B cell (primary cell): Measurements from ENCODE around the gene MNAT1. TPM values are rescaled to one million over a fixed set of nuclear protein-coding genes. Genes with fewer than 3 reads are reported as not detected.

Source experiments
- ATAC-seq: fragments of 200-7000 bp; cut with Tn5 transposase; one replicate; pipeline ENCODE4 v1.10.0; 2021; ENCODE audit warnings: low read depth, mild to moderate bottlenecking, moderate number of reproducible peaks, moderate library complexity
- CTCF ChIA-PET: fragments of 350-600 bp; sonication (Branson Sonifier 250); formaldehyde crosslinking; loops from one replicate; lab custom pipeline; 2021; ENCODE audit warnings: antibody characterized with exemption, inconsistent platforms; lab: Charles Lee
- POLR2A ChIA-PET: fragments of 350-600 bp; sonication (Branson Sonifier 250); formaldehyde crosslinking; loops from one replicate; lab custom pipeline; 2021; ENCODE audit warnings: antibody characterized with exemption; lab: Charles Lee
- DNase-seq: peaks from one replicate; pipeline ENCODE4 v3.0.0; 2013
- H2AFZ ChIP-seq: 2 replicates; pipeline ENCODE4 v1.6.1; 2012; ENCODE audit warnings: mild to moderate bottlenecking, low read depth, low read length; ENCODE audit not compliant: insufficient read depth, poor library complexity, severe bottlenecking
- H3K27ac ChIP-seq, 2 donors: 1 replicate in 1 of 2; 2 replicates in 1 of 2; pipeline ENCODE4 v1.5.1; 2012 to 2013; ENCODE audit warnings: low read length in 2 of 2, mild to moderate bottlenecking in 2 of 2, moderate library complexity in 1 of 2
- H3K27me3 ChIP-seq, 4 experiments: fragments of 200-600 bp in 1 of 4; sonication (generic) in 1 of 4; replicated peaks in 1 of 4; 1 replicate in 2 of 4; 2 replicates in 2 of 4; pipeline versions ENCODE4 v1.6.1 to v1.7.0; 2013 to 2016; ENCODE audit warnings: low read length in 3 of 4, mild to moderate bottlenecking in 2 of 4, mixed read lengths in 1 of 4, moderate library complexity in 1 of 4; ENCODE audit not compliant: insufficient read depth in 4 of 4, control insufficient read depth in 3 of 4; ENCODE audit errors: control extremely low read depth in 1 of 4
- H3K36me3 ChIP-seq, 2 experiments: replicated peaks in 1 of 2; 1 replicate in 1 of 2; 2 replicates in 1 of 2; pipeline versions ENCODE4 v1.6.1 to v1.7.1; 2013; ENCODE audit warnings: low read length in 1 of 2; ENCODE audit not compliant: insufficient read depth in 2 of 2, control insufficient read depth in 1 of 2; ENCODE audit errors: control extremely low read depth in 1 of 2, extremely low read depth in 1 of 2
- H3K4me1 ChIP-seq, 2 donors: fragments of 200-600 bp in 1 of 2; sonication (generic) in 1 of 2; 1 replicate in 1 of 2; 2 replicates in 1 of 2; pipeline versions ENCODE4 v1.5.1 to v1.6.1; 2013 to 2017; ENCODE audit warnings: low read length in 2 of 2; ENCODE audit not compliant: control insufficient read depth in 2 of 2, insufficient read depth in 2 of 2
- H3K4me2 ChIP-seq: replicated peaks from 2 replicates; pipeline ENCODE3; 2012; ENCODE audit warnings: mild to moderate bottlenecking, low read depth, low read length; ENCODE audit not compliant: poor library complexity, severe bottlenecking
- H3K4me3 ChIP-seq, 5 experiments: fragments of 200-600 bp in 1 of 5; sonication (generic) in 1 of 5; 1 replicate in 3 of 5; 2 replicates in 2 of 5; pipeline versions ENCODE4 v1.5.1 to v1.7.0; 2011 to 2016; ENCODE audit warnings: low read length in 4 of 5, mild to moderate bottlenecking in 4 of 5, low read depth in 2 of 5, control low read depth in 1 of 5, moderate library complexity in 1 of 5; ENCODE audit not compliant: insufficient read depth in 1 of 5; ENCODE audit errors: control extremely low read depth in 1 of 5, extremely low read depth in 1 of 5
- H3K79me2 ChIP-seq: fragments of 200-600 bp; sonication (generic); one replicate; pipeline ENCODE4 v1.6.0; 2016; ENCODE audit warnings: low read length; ENCODE audit not compliant: control insufficient read depth, insufficient read depth
- H3K9ac ChIP-seq: fragments of 200-600 bp; sonication (generic); 2 replicates; pipeline ENCODE4 v1.6.1; 2017; ENCODE audit warnings: mild to moderate bottlenecking, low read length, moderate library complexity
- H3K9me3 ChIP-seq, 3 donors: one replicate each; pipeline versions ENCODE4 v1.6.1 to v1.7.1; 2013; ENCODE audit warnings: low read length in 2 of 3; ENCODE audit not compliant: control insufficient read depth in 2 of 3, insufficient read depth in 1 of 3; ENCODE audit errors: control extremely low read depth in 1 of 3
- H4K20me1 ChIP-seq: 2 replicates; pipeline ENCODE4 v1.6.0; 2012; ENCODE audit warnings: mild to moderate bottlenecking, low read length; ENCODE audit not compliant: insufficient read depth, control insufficient read depth, poor library complexity, severe bottlenecking
- H3K27ac Mint-ChIP-seq: one replicate; pipeline ENCODE4 v1.8.0; 2021; ENCODE audit warnings: mixed read lengths
- H3K27me3 Mint-ChIP-seq: one replicate; pipeline ENCODE4 v1.8.0; 2021; ENCODE audit warnings: mixed read lengths
- H3K4me1 Mint-ChIP-seq: one replicate; pipeline ENCODE4 v1.8.0; 2021; ENCODE audit warnings: mixed read lengths
- H3K4me3 Mint-ChIP-seq: one replicate; pipeline ENCODE4 v1.8.0; 2021; ENCODE audit warnings: mixed read lengths
- H3K9me3 Mint-ChIP-seq: one replicate; pipeline ENCODE4 v1.8.0; 2022; ENCODE audit warnings: mixed read lengths; ENCODE audit not compliant: insufficient read depth
- EZH2 ChIP-seq: IDR thresholded peaks from 2 replicates; pipeline ENCODE4 v1.6.1; 2012; ENCODE audit warnings: borderline replicate concordance, low read depth, mild to moderate bottlenecking, moderate library complexity, low read length; ENCODE audit not compliant: insufficient read depth, poor library complexity, severe bottlenecking
- whole genome bisulfite sequencing: methylation state at CpG from one replicate; pipeline ENCODE4 v1.1.5; 2013; ENCODE audit warnings: missing lambda C conversion rate; ENCODE audit not compliant: insufficient coverage; 5-methylcytosine and 5-hydroxymethylcytosine counted together
- intact Hi-C: fragments of 100-400 bp; cut with micrococcal nuclease; formaldehyde crosslinking; loops from one replicate; pipeline ENCODE4 v1.10.0; 2022
- polyA plus RNA-seq: library from polyadenylated mRNA; depleted of rRNA; stranded (reverse); fragments of >200 nt; gene quantifications from 2 replicates; pipeline ENCODE4 v1.2.3, GENCODE V29; 2012
- total RNA-seq, 2 donors: library from RNA; stranded (reverse); fragments of 120-200 nt in 1 of 2; gene quantifications; 1 replicate in 1 of 2; 2 replicates in 1 of 2; pipeline versions ENCODE4 v1.2.3 to v1.2.4, GENCODE V29; 2013 to 2022
- TF ChIP-seq, protein P1 (sequence below): fragments of 200-600 bp; IDR thresholded peaks from one replicate; pipeline ENCODE4 v1.8.0; 2022; ENCODE audit warnings: antibody characterized with exemption, mild to moderate bottlenecking

The MNAT1 gene
- total and polyA plus RNA-seq, 2 donors (not counting 1 experiment from before 2014, with no cell fraction given), result 15.2 to 28.2 TPM

- no peaks in the 10 kb centered on the region for H3K27me3 Mint-ChIP-seq
- Histone ChIP-seq H3K4me1 (no peaks in the 10 kb centered on the region), H2AFZ (no peak overlapping the region), H3K36me3 (peaks cover 0 to 4% of the 10 kb centered on the region in 2 experiments), H3K4me3 (no peak overlapping the region), H3K27ac (no peak overlapping the region), H3K4me2 (no peak overlapping the region), H3K9me3 (peaks cover 0 to 3% (median 0%) of the 10 kb centered on the region in 3 donors), H3K79me2 (peaks cover 4% of the 10 kb centered on the region), H4K20me1 (peaks cover 4% of the 10 kb centered on the region), H3K27me3 (no peaks in the 10 kb centered on the region), H3K9ac (no peak overlapping the region)
- no peak for ATAC-seq
- TF ChIP-seq, protein P1, sequence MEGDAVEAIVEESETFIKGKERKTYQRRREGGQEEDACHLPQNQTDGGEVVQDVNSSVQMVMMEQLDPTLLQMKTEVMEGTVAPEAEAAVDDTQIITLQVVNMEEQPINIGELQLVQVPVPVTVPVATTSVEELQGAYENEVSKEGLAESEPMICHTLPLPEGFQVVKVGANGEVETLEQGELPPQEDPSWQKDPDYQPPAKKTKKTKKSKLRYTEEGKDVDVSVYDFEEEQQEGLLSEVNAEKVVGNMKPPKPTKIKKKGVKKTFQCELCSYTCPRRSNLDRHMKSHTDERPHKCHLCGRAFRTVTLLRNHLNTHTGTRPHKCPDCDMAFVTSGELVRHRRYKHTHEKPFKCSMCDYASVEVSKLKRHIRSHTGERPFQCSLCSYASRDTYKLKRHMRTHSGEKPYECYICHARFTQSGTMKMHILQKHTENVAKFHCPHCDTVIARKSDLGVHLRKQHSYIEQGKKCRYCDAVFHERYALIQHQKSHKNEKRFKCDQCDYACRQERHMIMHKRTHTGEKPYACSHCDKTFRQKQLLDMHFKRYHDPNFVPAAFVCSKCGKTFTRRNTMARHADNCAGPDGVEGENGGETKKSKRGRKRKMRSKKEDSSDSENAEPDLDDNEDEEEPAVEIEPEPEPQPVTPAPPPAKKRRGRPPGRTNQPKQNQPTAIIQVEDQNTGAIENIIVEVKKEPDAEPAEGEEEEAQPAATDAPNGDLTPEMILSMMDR, result no peak
- no peak for TF ChIP-seq EZH2
- H3K4me1 Mint-ChIP-seq, result peaks cover 5% of the 10 kb centered on the region
- no peak for DNase-seq
- CTCF ChIA-PET, result no interaction called here
- no peak overlapping the region for H3K4me3 Mint-ChIP-seq
- intact Hi-C loops, result no loop called here
- no peaks in the 10 kb centered on the region for H3K9me3 Mint-ChIP-seq
- H3K27ac Mint-ChIP-seq, result no peak overlapping the region
- WGBS, result no CpG with 5 or more reads among the region's 3 CpGs
- POLR2A ChIA-PET, result no interaction called here
Observed at GRCh38 chr14:60786905-60787304, 52.3 kb downstream of the MNAT1 start.

DNA sequence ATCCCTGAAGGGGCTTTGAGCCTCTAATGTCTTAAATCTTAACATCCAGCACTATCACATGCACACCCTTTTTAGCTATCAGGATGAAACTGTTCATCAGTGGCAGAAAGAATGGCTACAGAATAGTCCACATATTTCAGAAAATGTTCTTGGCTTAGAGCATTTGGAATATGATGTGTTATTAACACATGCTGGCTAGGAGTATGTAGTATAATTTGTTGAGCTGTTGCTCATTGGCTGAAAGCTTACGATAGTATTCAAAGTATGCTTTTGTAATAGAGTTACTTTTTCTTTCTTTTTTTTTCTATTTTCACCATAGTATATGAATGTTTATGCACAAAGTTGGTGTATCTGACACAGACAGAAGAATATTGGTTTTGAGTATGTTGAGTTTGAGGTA, 55.1 kb downstream of the MNAT1 start:
- no peak for DNase-seq
- Histone ChIP-seq H2AFZ (no peak overlapping the region), H3K4me3 (no peak overlapping the region), H3K27me3 (no peaks in the 10 kb centered on the region), H3K4me1 (no peaks in the 10 kb centered on the region), H3K36me3 (peaks cover 0 to 4% of the 10 kb centered on the region in 2 experiments), H3K4me2 (no peak overlapping the region), H3K27ac (no peak overlapping the region), H3K79me2 (peaks cover 7% of the 10 kb centered on the region), H4K20me1 (peaks cover 4% of the 10 kb centered on the region), H3K9ac (no peak overlapping the region), H3K9me3 (peaks cover 0 to 10% (median 2%) of the 10 kb centered on the region in 3 donors)
- Mint-ChIP-seq H3K27me3 (no peaks in the 10 kb centered on the region), H3K4me1 (peaks cover 5% of the 10 kb centered on the region), H3K9me3 (no peaks in the 10 kb centered on the region), H3K4me3 (no peak overlapping the region), H3K27ac (no peak overlapping the region)
- intact Hi-C loops, result no loop called here
- CTCF ChIA-PET, result no interaction called here
- TF ChIP-seq, protein P1, result no peak
- no CpG with 5 or more reads among the region's 1 CpG for WGBS
- POLR2A ChIA-PET, result no interaction called here
- no peak for ATAC-seq
